ENCODE data around the gene CIAO2A.
"Not testable (repeated sequence)": the region's sequence is repeated elsewhere in the genome, so short reads cannot be mapped to it uniquely, and the experiment has no call there.

Gene CIAO2A

GRCh38 chr15:64110950-64111678 is 17.5 kb upstream of the CIAO2A start:
- Histone ChIP-seq H3K27ac (ENCODE audit: low read length) (no peak overlapping the region), H3K9me3 (ENCODE audit: control insufficient read depth in 1 of 2, low read length in 2 of 2) (no peaks in the 10 kb centered on the region), H3K36me3 (ENCODE audit: control insufficient read depth in 1 of 2, insufficient read depth in 2 of 2, low read length in 2 of 2) (peaks cover 32 to 39% of the 10 kb centered on the region in 2 donors), H3K27me3 (ENCODE audit: low read depth, low read length) (no peaks in the 10 kb centered on the region), H3K4me1 (ENCODE audit: control insufficient read depth in 1 of 2, insufficient read depth in 2 of 2, low read length in 2 of 2) (peaks cover 9 to 11% of the 10 kb centered on the region in 2 donors), H3K4me3 (ENCODE audit: low read depth in 1 of 2, low read length in 2 of 2) (no peak overlapping the region)

- not testable (repeated sequence) for H3K4me3 ChIP-seq (ENCODE audit: low read depth in 1 of 2, low read length in 2 of 2); H3K27ac ChIP-seq (ENCODE audit: low read length); H3K9me3 ChIP-seq (ENCODE audit: control insufficient read depth in 1 of 2, low read length in 2 of 2); H3K27me3 ChIP-seq (ENCODE audit: low read depth, low read length)
- H3K36me3 ChIP-seq (ENCODE audit: control insufficient read depth in 1 of 2, insufficient read depth in 2 of 2, low read length in 2 of 2): peaks cover 23 to 31% of the 10 kb centered on the region in 2 donors
- peaks cover 9 to 12% of the 10 kb centered on the region in 2 donors for H3K4me1 ChIP-seq (ENCODE audit: control insufficient read depth in 1 of 2, insufficient read depth in 2 of 2, low read length in 2 of 2)
These were observed 16.6 kb upstream of the CIAO2A start for GRCh38 chr15:64110108-64110701.

- Histone ChIP-seq H3K4me3 (ENCODE audit: low read depth in 1 of 2, low read length in 2 of 2) (no peak overlapping the region), H3K36me3 (ENCODE audit: control insufficient read depth in 1 of 2, insufficient read depth in 2 of 2, low read length in 2 of 2) (peaks cover under 1 to 3% of the 10 kb centered on the region in 2 donors), H3K4me1 (ENCODE audit: control insufficient read depth in 1 of 2, insufficient read depth in 2 of 2, low read length in 2 of 2) (peaks cover 9 to 12% of the 10 kb centered on the region in 2 donors), H3K9me3 (ENCODE audit: control insufficient read depth in 1 of 2, low read length in 2 of 2) (no peaks in the 10 kb centered on the region), H3K27ac (ENCODE audit: low read length) (no peak overlapping the region), H3K27me3 (ENCODE audit: low read depth, low read length) (no peaks in the 10 kb centered on the region)
These were observed 13.7 kb upstream of the CIAO2A start for GRCh38 chr15:64107337-64107736.

- H3K36me3 ChIP-seq (ENCODE audit: control insufficient read depth in 1 of 2, insufficient read depth in 2 of 2, low read length in 2 of 2): no peaks in the 10 kb centered on the region
- H3K9me3 ChIP-seq (ENCODE audit: control insufficient read depth in 1 of 2, low read length in 2 of 2): no peaks in the 10 kb centered on the region
- H3K4me3 ChIP-seq (ENCODE audit: low read depth in 1 of 2, low read length in 2 of 2): no peak overlapping the region
- H3K27me3 ChIP-seq (ENCODE audit: low read depth, low read length): no peaks in the 10 kb centered on the region
- H3K27ac ChIP-seq (ENCODE audit: low read length): peak overlapping the region; percentile 49
- H3K4me1 ChIP-seq (ENCODE audit: control insufficient read depth in 1 of 2, insufficient read depth in 2 of 2, low read length in 2 of 2): peaks cover 0 to 4% of the 10 kb centered on the region in 2 donors
These were observed 11.6 kb upstream of the CIAO2A start for GRCh38 chr15:64105113-64105704.

GRCh38 chr15:64102497-64102896 is 8.9 kb upstream of the CIAO2A start:
- no peak overlapping the region for H3K4me3 ChIP-seq (ENCODE audit: low read depth in 1 of 2, low read length in 2 of 2)
- H3K27ac ChIP-seq (ENCODE audit: low read length): no peak overlapping the region
- H3K27me3 ChIP-seq (ENCODE audit: low read depth, low read length): no peaks in the 10 kb centered on the region
- H3K36me3 ChIP-seq (ENCODE audit: control insufficient read depth in 1 of 2, insufficient read depth in 2 of 2, low read length in 2 of 2): no peaks in the 10 kb centered on the region
- H3K4me1 ChIP-seq (ENCODE audit: control insufficient read depth in 1 of 2, insufficient read depth in 2 of 2, low read length in 2 of 2): peaks cover 7 to 12% of the 10 kb centered on the region in 2 donors
- no peaks in the 10 kb centered on the region for H3K9me3 ChIP-seq (ENCODE audit: control insufficient read depth in 1 of 2, low read length in 2 of 2)

GRCh38 chr15:64100958-64101357 is 7.3 kb upstream of the CIAO2A start:
- peaks cover 8 to 19% of the 10 kb centered on the region in 2 donors for H3K4me1 ChIP-seq (ENCODE audit: control insufficient read depth in 1 of 2, insufficient read depth in 2 of 2, low read length in 2 of 2)
- no peak overlapping the region for H3K4me3 ChIP-seq (ENCODE audit: low read depth in 1 of 2, low read length in 2 of 2)
- peaks cover 0 to 2% of the 10 kb centered on the region in 2 donors for H3K36me3 ChIP-seq (ENCODE audit: control insufficient read depth in 1 of 2, insufficient read depth in 2 of 2, low read length in 2 of 2)
- no peaks in the 10 kb centered on the region for H3K27me3 ChIP-seq (ENCODE audit: low read depth, low read length)
- H3K27ac ChIP-seq (ENCODE audit: low read length): no peak overlapping the region
- no peaks in the 10 kb centered on the region for H3K9me3 ChIP-seq (ENCODE audit: control insufficient read depth in 1 of 2, low read length in 2 of 2)

GRCh38 chr15:64099379-64099778 is 5.7 kb upstream of the CIAO2A start:
- Histone ChIP-seq H3K36me3 (ENCODE audit: control insufficient read depth in 1 of 2, insufficient read depth in 2 of 2, low read length in 2 of 2) (peaks cover 0 to 3% of the 10 kb centered on the region in 2 donors), H3K9me3 (ENCODE audit: control insufficient read depth in 1 of 2, low read length in 2 of 2) (no peaks in the 10 kb centered on the region), H3K4me1 (ENCODE audit: control insufficient read depth in 1 of 2, insufficient read depth in 2 of 2, low read length in 2 of 2) (peaks cover 8 to 25% of the 10 kb centered on the region in 2 donors), H3K4me3 (ENCODE audit: low read depth in 1 of 2, low read length in 2 of 2) (no peak overlapping the region), H3K27ac (ENCODE audit: low read length) (no peak overlapping the region), H3K27me3 (ENCODE audit: low read depth, low read length) (no peaks in the 10 kb centered on the region)

GRCh38 chr15:64096668-64097384 is 3.2 kb upstream of the CIAO2A start:
- Histone ChIP-seq H3K27ac (ENCODE audit: low read length) (peak overlapping the region; percentile 75), H3K9me3 (ENCODE audit: control insufficient read depth in 1 of 2, low read length in 2 of 2) (no peaks in the 10 kb centered on the region), H3K4me1 (ENCODE audit: control insufficient read depth in 1 of 2, insufficient read depth in 2 of 2, low read length in 2 of 2) (peaks cover 12 to 37% of the 10 kb centered on the region in 2 donors), H3K27me3 (ENCODE audit: low read depth, low read length) (no peaks in the 10 kb centered on the region), H3K36me3 (ENCODE audit: control insufficient read depth in 1 of 2, insufficient read depth in 2 of 2, low read length in 2 of 2) (peaks cover 0 to 9% of the 10 kb centered on the region in 2 donors), H3K4me3 (ENCODE audit: low read depth in 1 of 2, low read length in 2 of 2) (peak overlapping the region; percentile 92 to 93)

GRCh38 chr15:64095795-64096667 is 2.4 kb upstream of the CIAO2A start, which contains the start of gene SNX1:
TSS of gene SNX1 (plus strand) at chr15:64095982. CDS start at chr15:64096014, 32 bp downstream.
- H3K36me3 ChIP-seq (ENCODE audit: control insufficient read depth in 1 of 2, insufficient read depth in 2 of 2, low read length in 2 of 2): peaks cover 0 to 9% of the 10 kb centered on the region in 2 donors
- H3K4me3 ChIP-seq (ENCODE audit: low read depth in 1 of 2, low read length in 2 of 2): peak within 1 kb of the TSS; percentile 92 to 93
- peaks cover 12 to 37% of the 10 kb centered on the region in 2 donors for H3K4me1 ChIP-seq (ENCODE audit: control insufficient read depth in 1 of 2, insufficient read depth in 2 of 2, low read length in 2 of 2)
- H3K27me3 ChIP-seq (ENCODE audit: low read depth, low read length): no peaks in the 10 kb centered on the region
- no peaks in the 10 kb centered on the region for H3K9me3 ChIP-seq (ENCODE audit: control insufficient read depth in 1 of 2, low read length in 2 of 2)
- H3K27ac ChIP-seq (ENCODE audit: low read length): peak within 1 kb of the TSS; percentile 75

- H3K36me3 ChIP-seq (ENCODE audit: control insufficient read depth in 1 of 2, insufficient read depth in 2 of 2, low read length in 2 of 2): peaks cover 0 to 9% of the 10 kb centered on the region in 2 donors
- no peaks in the 10 kb centered on the region for H3K9me3 ChIP-seq (ENCODE audit: control insufficient read depth in 1 of 2, low read length in 2 of 2)
- H3K4me3 ChIP-seq (ENCODE audit: low read depth in 1 of 2, low read length in 2 of 2): peak overlapping the region; percentile 92 to 93
- no peaks in the 10 kb centered on the region for H3K27me3 ChIP-seq (ENCODE audit: low read depth, low read length)
- peak overlapping the region; percentile 16 for H3K27ac ChIP-seq (ENCODE audit: low read length)
- H3K4me1 ChIP-seq (ENCODE audit: control insufficient read depth in 1 of 2, insufficient read depth in 2 of 2, low read length in 2 of 2): peaks cover 12 to 40% of the 10 kb centered on the region in 2 donors
These were observed 1.8 kb upstream of the CIAO2A start for GRCh38 chr15:64095431-64095794.
